ENCODE measurements around the gene PRKG1.
A peak's percentile ranks its signal among the peaks of the same experiment; 100 is the strongest.

Gene PRKG1

DNA sequence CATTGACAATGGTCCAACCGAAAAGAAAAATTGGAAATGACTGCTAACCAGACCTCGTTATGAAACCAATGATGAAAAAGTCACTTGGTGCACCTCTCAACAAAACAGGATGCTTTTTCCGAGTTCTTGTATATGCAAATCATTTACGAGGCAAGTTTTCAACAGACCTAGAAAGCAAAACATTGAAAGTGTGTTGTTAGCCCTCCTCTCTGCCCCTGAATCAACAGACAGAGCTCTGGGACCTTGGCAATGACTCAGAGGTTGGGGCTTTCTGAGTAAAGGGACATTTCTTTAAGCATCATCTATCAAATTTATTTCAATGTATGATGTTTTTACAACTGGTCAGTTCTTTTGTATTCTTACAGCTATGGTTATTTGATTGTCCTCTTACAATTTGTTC is 1223.5 kb downstream of the PRKG1 start:
- no peaks in the 10 kb centered on the region for H3K9me3 ChIP-seq (replicated peaks in 1 of 2; ENCODE audit: control insufficient read depth in 2 of 2, insufficient read depth in 1 of 2, low read depth in 1 of 2, low read length in 2 of 2)
- H3K9ac ChIP-seq (ENCODE audit: low read depth, low read length, poor library complexity): no peak overlapping the region
- no peaks in the 10 kb centered on the region for H3K27me3 ChIP-seq (ENCODE audit: control insufficient read depth in 3 of 3, insufficient read depth in 3 of 3, low read depth in 1 of 3, low read length in 3 of 3)
- no peak overlapping the region for H3K18ac ChIP-seq (ENCODE audit: low read length)
- H3K4me2 ChIP-seq (ENCODE audit: insufficient read depth, low read length, poor library complexity, severe bottlenecking): no peak overlapping the region
- H4K8ac ChIP-seq (ENCODE audit: low read depth, low read length): no peak overlapping the region
- H3K79me1 ChIP-seq (ENCODE audit: low read depth, low read length): no peaks in the 10 kb centered on the region
- H4K91ac ChIP-seq (ENCODE audit: low read depth, low read length, poor library complexity): no peak overlapping the region
- H2BK5ac ChIP-seq (ENCODE audit: low read length): no peak overlapping the region
- WGBS, 2 donors (ENCODE audit: extremely low coverage in 2 of 2, insufficient read length in 2 of 2, insufficient replicate concordance in 1 of 2): no CpG with 5 or more reads among the region's 4 CpGs
- H2AFZ ChIP-seq (ENCODE audit: low read length): no peak overlapping the region
- H2AK5ac ChIP-seq (ENCODE audit: low read depth, low read length): no peak overlapping the region
- no peak overlapping the region for H3K4me3 ChIP-seq (ENCODE audit: low read length in 2 of 2)
- H3K4me1 ChIP-seq (ENCODE audit: control insufficient read depth in 2 of 2, insufficient read depth in 1 of 2, low read depth in 1 of 2, low read length in 2 of 2): peaks cover 0 to 2% of the 10 kb centered on the region in 2 donors
- no peaks in the 10 kb centered on the region for H3K36me3 ChIP-seq (replicated peaks in 1 of 2; ENCODE audit: control insufficient read depth in 2 of 2, insufficient read depth in 2 of 2, low read length in 2 of 2)
- H3K27ac ChIP-seq (replicated peaks; ENCODE audit: low read length): no peak overlapping the region
- no peak overlapping the region for H3K4ac ChIP-seq (ENCODE audit: low read length)
- no peak overlapping the region for H2BK12ac ChIP-seq (ENCODE audit: low read length)
- DNase-seq (ENCODE audit: low spot score): no peak
- no peak overlapping the region for H2BK120ac ChIP-seq (ENCODE audit: low read depth, low read length)
- no peak overlapping the region for H3K23ac ChIP-seq (ENCODE audit: low read depth, low read length, poor library complexity)
- H3K14ac ChIP-seq (ENCODE audit: low read length): no peak overlapping the region
- no peak overlapping the region for H2BK15ac ChIP-seq (ENCODE audit: low read length)

DNA sequence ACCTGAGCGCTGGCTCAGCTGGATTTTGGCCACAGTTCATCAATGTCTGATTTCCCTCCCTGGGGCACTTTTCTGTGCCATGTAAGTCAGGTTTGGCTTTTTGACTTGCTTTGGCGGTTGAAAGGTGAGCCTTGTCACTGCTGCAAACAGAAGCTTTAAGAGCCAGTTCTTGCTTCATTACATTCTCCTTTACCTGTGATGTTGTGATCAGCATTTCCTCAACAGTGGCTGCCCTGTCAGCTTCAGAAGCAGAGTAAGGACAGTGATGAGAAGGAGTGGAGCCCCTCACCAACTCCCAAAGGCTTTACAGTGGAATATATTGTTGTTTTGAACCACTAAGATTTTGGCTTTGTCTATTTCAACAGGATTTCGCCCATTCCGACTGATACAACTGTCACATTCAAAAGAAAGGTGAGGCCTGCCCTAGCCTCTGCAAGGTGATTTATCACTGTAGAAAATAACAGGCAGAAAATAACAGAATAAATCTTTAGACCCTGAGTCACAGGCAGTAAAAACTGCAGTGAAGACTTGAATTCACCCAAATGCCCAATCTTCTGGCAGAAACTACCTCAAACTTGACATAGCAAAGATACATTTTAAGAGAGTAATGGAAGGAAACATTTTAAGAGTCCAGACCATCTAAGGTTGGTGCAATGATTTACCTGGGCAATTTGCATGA is 1226.5 kb downstream of the PRKG1 start:
- no peak overlapping the region for H3K27ac ChIP-seq (replicated peaks; ENCODE audit: low read length)
- no peak for DNase-seq (ENCODE audit: low spot score)
- no peak overlapping the region for H2BK15ac ChIP-seq (ENCODE audit: low read length)
- H3K4me1 ChIP-seq (ENCODE audit: control insufficient read depth in 2 of 2, insufficient read depth in 1 of 2, low read depth in 1 of 2, low read length in 2 of 2): no peaks in the 10 kb centered on the region
- no peaks in the 10 kb centered on the region for H3K9me3 ChIP-seq (replicated peaks in 1 of 2; ENCODE audit: control insufficient read depth in 2 of 2, insufficient read depth in 1 of 2, low read depth in 1 of 2, low read length in 2 of 2)
- no peak overlapping the region for H2AK5ac ChIP-seq (ENCODE audit: low read depth, low read length)
- no peak overlapping the region for H4K8ac ChIP-seq (ENCODE audit: low read depth, low read length)
- H3K23ac ChIP-seq (ENCODE audit: low read depth, low read length, poor library complexity): peak overlapping the region; percentile 8
- H3K9ac ChIP-seq (ENCODE audit: low read depth, low read length, poor library complexity): no peak overlapping the region
- no peaks in the 10 kb centered on the region for H3K27me3 ChIP-seq (ENCODE audit: control insufficient read depth in 3 of 3, insufficient read depth in 3 of 3, low read depth in 1 of 3, low read length in 3 of 3)
- no peak overlapping the region for H3K18ac ChIP-seq (ENCODE audit: low read length)
- H3K14ac ChIP-seq (ENCODE audit: low read length): no peak overlapping the region
- WGBS, 2 donors (ENCODE audit: extremely low coverage in 2 of 2, insufficient read length in 2 of 2, insufficient replicate concordance in 1 of 2): no CpG with 5 or more reads among the region's 4 CpGs
- no peak overlapping the region for H2BK12ac ChIP-seq (ENCODE audit: low read length)
- H2AFZ ChIP-seq (ENCODE audit: low read length): no peak overlapping the region
- no peaks in the 10 kb centered on the region for H3K36me3 ChIP-seq (replicated peaks in 1 of 2; ENCODE audit: control insufficient read depth in 2 of 2, insufficient read depth in 2 of 2, low read length in 2 of 2)
- no peak overlapping the region for H4K91ac ChIP-seq (ENCODE audit: low read depth, low read length, poor library complexity)
- H3K4me2 ChIP-seq (ENCODE audit: insufficient read depth, low read length, poor library complexity, severe bottlenecking): no peak overlapping the region
- H3K4ac ChIP-seq (ENCODE audit: low read length): no peak overlapping the region
- no peak overlapping the region for H3K4me3 ChIP-seq (ENCODE audit: low read length in 2 of 2)
- H2BK5ac ChIP-seq (ENCODE audit: low read length): no peak overlapping the region
- H2BK120ac ChIP-seq (ENCODE audit: low read depth, low read length): no peak overlapping the region
- H3K79me1 ChIP-seq (ENCODE audit: low read depth, low read length): no peaks in the 10 kb centered on the region

DNA sequence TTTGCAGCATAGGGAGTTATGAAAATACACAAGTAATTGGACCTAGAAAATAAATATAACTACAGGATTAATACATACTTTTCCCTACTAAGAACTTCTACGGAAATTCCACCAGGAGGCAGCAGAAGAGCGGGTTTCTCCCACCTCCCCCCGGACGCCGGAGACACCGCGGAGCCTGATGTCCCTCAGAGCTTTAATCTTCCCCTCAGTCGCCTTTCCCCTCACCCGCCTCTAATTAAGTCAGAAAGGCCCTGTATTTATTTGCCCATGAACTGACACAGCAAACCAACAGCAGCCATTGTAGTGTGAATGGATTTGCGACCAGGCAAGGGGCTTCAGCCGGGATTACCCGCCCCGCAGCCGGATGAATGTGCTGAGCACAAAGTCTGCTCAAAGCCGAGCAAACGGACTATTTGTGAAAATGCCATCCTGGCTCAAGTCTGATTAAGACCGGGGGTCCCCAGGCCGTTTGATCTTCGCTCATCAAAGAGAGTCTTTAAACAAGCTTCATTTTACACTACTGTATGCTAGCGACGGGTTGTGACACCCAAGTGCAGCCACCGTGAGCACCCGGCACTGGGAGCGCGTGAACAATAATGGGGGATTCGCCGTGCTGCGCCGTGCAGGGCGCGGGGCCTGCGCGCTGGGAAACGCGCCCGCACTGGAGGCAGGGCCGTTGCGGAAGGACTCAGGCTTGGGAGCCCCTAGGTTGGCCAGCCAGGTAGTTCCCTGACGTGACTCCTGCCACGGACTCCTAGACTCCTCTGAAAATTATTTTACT is 1234.2 kb downstream of the PRKG1 start:
- H2AFZ ChIP-seq (ENCODE audit: low read length): peak overlapping the region; percentile 91
- H3K4ac ChIP-seq (ENCODE audit: low read length): no peak overlapping the region
- peak overlapping the region; percentile 41 for H3K18ac ChIP-seq (ENCODE audit: low read length)
- no peak overlapping the region for H3K23ac ChIP-seq (ENCODE audit: low read depth, low read length, poor library complexity)
- no peak overlapping the region for H3K27ac ChIP-seq (replicated peaks; ENCODE audit: low read length)
- no peak overlapping the region for H4K91ac ChIP-seq (ENCODE audit: low read depth, low read length, poor library complexity)
- peak overlapping the region; percentile 26 to 75 for H3K4me3 ChIP-seq (ENCODE audit: low read length in 2 of 2)
- WGBS, 2 donors (ENCODE audit: extremely low coverage in 2 of 2, insufficient read length in 2 of 2, insufficient replicate concordance in 1 of 2): no CpG with 5 or more reads among the region's 40 CpGs
- no peak overlapping the region for H2BK15ac ChIP-seq (ENCODE audit: low read length)
- peak; percentile 75 for DNase-seq (ENCODE audit: low spot score)
- peaks cover 0 to 24% (median 11%) of the 10 kb centered on the region in 3 experiments for H3K27me3 ChIP-seq (ENCODE audit: control insufficient read depth in 3 of 3, insufficient read depth in 3 of 3, low read depth in 1 of 3, low read length in 3 of 3)
- no peak overlapping the region for H4K8ac ChIP-seq (ENCODE audit: low read depth, low read length)
- no peak overlapping the region for H2AK5ac ChIP-seq (ENCODE audit: low read depth, low read length)
- H3K14ac ChIP-seq (ENCODE audit: low read length): no peak overlapping the region
- no peak overlapping the region for H3K9ac ChIP-seq (ENCODE audit: low read depth, low read length, poor library complexity)
- no peaks in the 10 kb centered on the region for H3K79me1 ChIP-seq (ENCODE audit: low read depth, low read length)
- no peak overlapping the region for H2BK120ac ChIP-seq (ENCODE audit: low read depth, low read length)
- no peak overlapping the region for H2BK12ac ChIP-seq (ENCODE audit: low read length)
- H2BK5ac ChIP-seq (ENCODE audit: low read length): no peak overlapping the region
- no peaks in the 10 kb centered on the region for H3K36me3 ChIP-seq (replicated peaks in 1 of 2; ENCODE audit: control insufficient read depth in 2 of 2, insufficient read depth in 2 of 2, low read length in 2 of 2)
- no peaks in the 10 kb centered on the region for H3K9me3 ChIP-seq (replicated peaks in 1 of 2; ENCODE audit: control insufficient read depth in 2 of 2, insufficient read depth in 1 of 2, low read depth in 1 of 2, low read length in 2 of 2)
- peaks cover 1 to 2% of the 10 kb centered on the region in 2 donors for H3K4me1 ChIP-seq (ENCODE audit: control insufficient read depth in 2 of 2, insufficient read depth in 1 of 2, low read depth in 1 of 2, low read length in 2 of 2)
- H3K4me2 ChIP-seq (ENCODE audit: insufficient read depth, low read length, poor library complexity, severe bottlenecking): peak overlapping the region; percentile 95

DNA sequence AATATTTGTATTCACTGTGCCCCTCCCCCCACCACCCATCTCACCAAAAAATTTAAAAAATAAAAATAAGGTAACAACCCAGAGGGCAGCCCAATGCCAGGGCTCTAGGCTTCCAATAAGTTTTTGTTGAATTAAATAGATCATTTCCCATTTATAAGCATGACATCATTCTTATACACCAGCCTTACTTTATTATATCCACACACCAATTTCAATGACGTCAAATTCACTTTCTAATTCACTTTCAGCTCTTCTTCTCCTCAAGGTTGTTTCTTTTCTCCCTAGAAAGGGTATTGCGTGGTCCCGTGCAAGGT is 1238.6 kb downstream of the PRKG1 start:
- Histone ChIP-seq H3K27ac (replicated peaks; ENCODE audit: low read length) (no peak overlapping the region), H3K23ac (ENCODE audit: low read depth, low read length, poor library complexity) (no peak overlapping the region), H3K4me2 (ENCODE audit: insufficient read depth, low read length, poor library complexity, severe bottlenecking) (no peak overlapping the region), H3K36me3 (replicated peaks in 1 of 2; ENCODE audit: control insufficient read depth in 2 of 2, insufficient read depth in 2 of 2, low read length in 2 of 2) (no peaks in the 10 kb centered on the region), H2BK15ac (ENCODE audit: low read length) (no peak overlapping the region), H4K91ac (ENCODE audit: low read depth, low read length, poor library complexity) (no peak overlapping the region), H2BK120ac (ENCODE audit: low read depth, low read length) (no peak overlapping the region), H2AK5ac (ENCODE audit: low read depth, low read length) (no peak overlapping the region), H3K18ac (ENCODE audit: low read length) (no peak overlapping the region), H3K4me3 (ENCODE audit: low read length in 2 of 2) (peak overlapping the region in 1 of 2 donors; percentile 53), H3K4me1 (ENCODE audit: control insufficient read depth in 2 of 2, insufficient read depth in 1 of 2, low read depth in 1 of 2, low read length in 2 of 2) (peaks cover 2 to 8% of the 10 kb centered on the region in 2 donors), H4K8ac (ENCODE audit: low read depth, low read length) (no peak overlapping the region), H2BK12ac (ENCODE audit: low read length) (no peak overlapping the region), H2AFZ (ENCODE audit: low read length) (peak overlapping the region; percentile 93), H3K79me1 (ENCODE audit: low read depth, low read length) (no peaks in the 10 kb centered on the region), H3K4ac (ENCODE audit: low read length) (no peak overlapping the region), H3K9me3 (replicated peaks in 1 of 2; ENCODE audit: control insufficient read depth in 2 of 2, insufficient read depth in 1 of 2, low read depth in 1 of 2, low read length in 2 of 2) (no peaks in the 10 kb centered on the region), H3K14ac (ENCODE audit: low read length) (no peak overlapping the region), H3K9ac (ENCODE audit: low read depth, low read length, poor library complexity) (no peak overlapping the region), H2BK5ac (ENCODE audit: low read length) (no peak overlapping the region), H3K27me3 (ENCODE audit: control insufficient read depth in 3 of 3, insufficient read depth in 3 of 3, low read depth in 1 of 3, low read length in 3 of 3) (peaks cover 7 to 55% (median 11%) of the 10 kb centered on the region in 3 experiments)
- DNase-seq (ENCODE audit: low spot score): no peak
- 100% methylated on average over 1 of the region's 3 CpGs; no CpG with 5 or more reads in 1 of the 2 donors for WGBS, 2 donors (ENCODE audit: extremely low coverage in 2 of 2, insufficient read length in 2 of 2, insufficient replicate concordance in 1 of 2)
